Measurements from ENCODE around the gene WDR37.
"Not testable (repeated sequence)": the region's sequence is repeated elsewhere in the genome, so short reads cannot be mapped to it uniquely, and the experiment has no call there.

The WDR37 gene

DNA sequence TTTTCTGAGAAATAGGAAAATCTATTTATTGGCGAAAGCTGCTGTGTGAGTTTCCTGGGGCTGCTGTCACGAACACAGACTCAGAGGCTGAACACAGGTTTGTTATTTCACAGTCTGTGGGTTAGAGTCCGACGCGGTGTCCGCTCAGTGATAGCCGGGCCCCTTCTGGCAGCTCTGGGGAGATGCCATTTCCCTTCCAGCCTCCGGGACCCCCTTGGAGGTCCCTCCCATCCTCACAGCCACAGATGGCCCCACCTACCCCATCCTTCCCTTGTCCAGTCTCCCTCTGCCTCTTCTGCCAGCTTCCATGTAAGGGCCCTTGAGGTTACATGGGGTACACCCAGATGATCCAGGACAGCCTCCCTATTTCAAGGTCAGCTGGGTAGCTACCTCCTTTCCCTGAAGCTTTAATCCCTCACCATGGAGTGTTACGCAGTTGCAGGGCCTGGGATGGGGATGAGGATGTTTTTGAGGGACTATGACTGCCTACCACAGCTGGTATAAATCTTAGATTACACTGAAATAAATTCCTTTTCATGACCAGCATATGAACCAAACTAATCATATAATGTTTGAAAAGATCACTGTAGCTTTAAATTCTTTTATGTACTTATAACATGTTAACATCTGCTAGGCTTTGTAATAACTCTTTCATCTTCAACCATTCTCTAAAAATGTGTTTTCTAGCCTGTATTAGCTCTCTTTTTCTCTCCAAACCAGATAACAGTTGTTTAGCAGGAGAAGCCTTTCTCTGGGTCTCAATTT, 98.5 kb downstream of the WDR37 start:
- H3K36me3 ChIP-seq (ENCODE audit: control insufficient read depth in 1 of 2, insufficient read depth in 2 of 2, low read length in 2 of 2): no peaks in the 10 kb centered on the region
- H3K9ac ChIP-seq (ENCODE audit: low read depth in 1 of 2, low read length in 2 of 2): no peak overlapping the region
- peaks cover 0 to 3% of the 10 kb centered on the region in 2 donors for H3K27me3 ChIP-seq (ENCODE audit: control insufficient read depth in 1 of 2, insufficient read depth in 2 of 2, low read length in 2 of 2)
- no peaks in the 10 kb centered on the region for H3K9me3 ChIP-seq (ENCODE audit: control insufficient read depth in 1 of 2, low read length in 2 of 2)
- peaks cover 0 to 9% of the 10 kb centered on the region in 2 donors for H3K4me1 ChIP-seq (ENCODE audit: control insufficient read depth in 1 of 2, insufficient read depth in 2 of 2, low read length in 2 of 2)
- H3K4me3 ChIP-seq (ENCODE audit: low read depth in 1 of 2, low read length in 2 of 2): no peak overlapping the region
- no peak overlapping the region for H3K27ac ChIP-seq (ENCODE audit: low read depth, low read length)

DNA sequence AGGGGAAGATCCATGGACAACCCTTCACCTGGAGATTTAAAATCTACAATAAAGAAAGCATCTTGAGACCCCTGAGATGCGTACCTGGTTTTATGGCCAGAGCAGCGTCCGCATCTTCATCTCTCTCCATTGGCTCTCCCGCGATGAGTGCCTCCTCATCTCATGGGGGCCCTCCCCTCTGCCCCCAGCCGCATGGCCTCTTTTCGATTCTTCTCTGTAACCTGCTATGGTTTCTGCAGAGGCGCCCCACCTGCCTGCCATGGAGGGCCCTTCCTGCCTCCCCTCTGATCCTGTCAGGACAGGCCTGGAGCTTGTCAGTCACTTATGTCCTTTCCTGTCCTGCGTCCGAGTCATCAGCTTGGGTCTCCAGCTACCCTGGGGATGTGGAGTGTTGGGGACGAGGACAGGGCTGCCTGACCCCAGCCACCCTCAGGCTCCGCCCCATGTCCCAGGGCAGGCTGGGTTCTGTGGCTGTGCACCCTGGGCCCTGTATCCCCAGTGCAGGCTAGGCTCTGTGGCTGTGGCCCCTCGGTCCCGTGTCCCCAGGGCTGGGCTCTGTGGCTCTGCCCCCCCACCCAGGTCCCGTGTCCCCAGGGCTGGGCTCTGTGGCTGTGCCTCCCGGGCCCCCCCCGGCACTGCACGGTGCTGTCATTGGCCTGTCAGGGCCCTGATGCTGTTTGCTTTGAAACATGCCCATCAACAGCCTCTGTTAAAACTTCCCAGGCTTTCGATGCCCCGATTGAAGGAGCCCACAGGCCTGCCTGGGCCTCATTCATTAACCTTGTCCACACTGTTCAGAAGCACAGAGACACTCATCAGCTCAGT, 99.8 kb downstream of the WDR37 start:
- Histone ChIP-seq H3K9me3 (ENCODE audit: control insufficient read depth in 1 of 2, low read length in 2 of 2) (no peaks in the 10 kb centered on the region), H3K4me1 (ENCODE audit: control insufficient read depth in 1 of 2, insufficient read depth in 2 of 2, low read length in 2 of 2) (no peaks in the 10 kb centered on the region), H3K27ac (ENCODE audit: low read depth, low read length) (no peak overlapping the region), H3K4me3 (ENCODE audit: low read depth in 1 of 2, low read length in 2 of 2) (no peak overlapping the region), H3K36me3 (ENCODE audit: control insufficient read depth in 1 of 2, insufficient read depth in 2 of 2, low read length in 2 of 2) (no peaks in the 10 kb centered on the region), H3K9ac (ENCODE audit: low read depth in 1 of 2, low read length in 2 of 2) (no peak overlapping the region), H3K27me3 (ENCODE audit: control insufficient read depth in 1 of 2, insufficient read depth in 2 of 2, low read length in 2 of 2) (peaks cover 0 to 3% of the 10 kb centered on the region in 2 donors)

DNA sequence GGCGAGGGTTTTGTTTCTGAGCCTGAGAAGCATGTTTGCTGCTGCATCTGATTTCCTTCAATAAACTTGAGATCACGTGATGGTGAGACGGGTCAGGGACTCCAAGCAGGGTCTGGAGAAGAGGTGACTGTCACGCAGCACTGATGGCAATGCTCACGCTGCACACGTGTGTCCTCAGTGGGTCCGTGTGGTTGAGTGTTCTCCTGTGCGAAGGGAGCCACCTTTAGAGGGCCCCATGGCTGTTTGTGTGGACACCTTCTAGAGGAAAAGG, 100.4 kb downstream of the WDR37 start:
- Histone ChIP-seq H3K27me3 (ENCODE audit: control insufficient read depth in 1 of 2, insufficient read depth in 2 of 2, low read length in 2 of 2) (peaks cover 0 to 3% of the 10 kb centered on the region in 2 donors), H3K4me1 (ENCODE audit: control insufficient read depth in 1 of 2, insufficient read depth in 2 of 2, low read length in 2 of 2) (no peaks in the 10 kb centered on the region), H3K9me3 (ENCODE audit: control insufficient read depth in 1 of 2, low read length in 2 of 2) (no peaks in the 10 kb centered on the region), H3K36me3 (ENCODE audit: control insufficient read depth in 1 of 2, insufficient read depth in 2 of 2, low read length in 2 of 2) (no peaks in the 10 kb centered on the region), H3K4me3 (ENCODE audit: low read depth in 1 of 2, low read length in 2 of 2) (no peak overlapping the region), H3K27ac (ENCODE audit: low read depth, low read length) (no peak overlapping the region), H3K9ac (ENCODE audit: low read depth in 1 of 2, low read length in 2 of 2) (no peak overlapping the region)

DNA sequence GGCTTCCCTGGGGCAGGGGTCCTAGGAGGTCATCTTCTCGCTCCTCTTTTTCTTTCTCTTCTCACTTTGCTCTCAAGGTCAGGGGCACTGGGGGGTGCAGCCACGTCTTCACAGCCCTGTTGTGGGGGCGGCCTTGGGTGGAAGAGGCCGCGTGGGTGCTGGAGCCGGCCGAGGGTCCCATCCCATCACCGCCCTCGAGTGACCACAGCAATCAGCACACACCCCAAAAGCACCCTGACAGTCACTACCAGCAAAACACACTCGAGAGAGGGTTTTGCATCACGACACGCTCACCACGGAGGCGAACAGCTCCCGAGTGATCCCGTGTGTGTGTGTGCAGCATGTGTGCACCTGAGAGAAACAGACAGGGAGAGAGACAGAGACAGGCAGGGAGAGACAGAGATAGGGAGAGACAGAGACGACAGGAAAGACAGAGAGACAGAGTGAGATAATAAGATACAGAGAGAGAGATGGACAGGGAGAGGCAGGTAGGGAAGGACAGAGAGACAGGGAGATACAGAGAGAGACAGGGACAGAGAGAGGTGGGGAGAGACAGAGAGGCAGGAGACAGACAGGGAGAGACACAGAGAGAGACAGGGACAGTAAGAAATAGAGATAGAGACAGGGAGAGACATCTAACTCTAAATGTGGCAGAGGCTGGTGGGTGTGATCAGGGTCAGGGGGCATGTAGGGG, 100.9 kb downstream of the WDR37 start:
- Histone ChIP-seq H3K27ac (ENCODE audit: low read depth, low read length) (no peak overlapping the region), H3K27me3 (ENCODE audit: control insufficient read depth in 1 of 2, insufficient read depth in 2 of 2, low read length in 2 of 2) (peaks cover 0 to 3% of the 10 kb centered on the region in 2 donors), H3K4me1 (ENCODE audit: control insufficient read depth in 1 of 2, insufficient read depth in 2 of 2, low read length in 2 of 2) (peaks cover 0 to 2% of the 10 kb centered on the region in 2 donors), H3K36me3 (ENCODE audit: control insufficient read depth in 1 of 2, insufficient read depth in 2 of 2, low read length in 2 of 2) (no peaks in the 10 kb centered on the region), H3K9ac (ENCODE audit: low read depth in 1 of 2, low read length in 2 of 2) (no peak overlapping the region), H3K9me3 (ENCODE audit: control insufficient read depth in 1 of 2, low read length in 2 of 2) (no peaks in the 10 kb centered on the region), H3K4me3 (ENCODE audit: low read depth in 1 of 2, low read length in 2 of 2) (no peak overlapping the region)

DNA sequence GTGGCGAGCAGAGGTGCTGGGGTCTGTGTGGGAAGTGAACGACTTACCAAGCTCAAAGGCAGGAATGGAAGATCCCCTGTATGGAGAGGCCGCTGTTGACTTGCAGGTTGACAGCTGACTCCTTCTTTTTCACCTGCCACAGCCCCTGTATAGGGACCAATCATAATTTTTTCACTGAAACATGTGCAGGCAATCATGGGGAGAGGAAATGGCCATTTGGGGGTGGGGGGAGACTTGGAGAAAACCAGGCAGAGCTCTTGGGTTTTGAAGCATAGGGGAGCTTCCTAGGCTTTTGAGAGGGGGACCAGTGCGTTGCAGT, 101.4 kb downstream of the WDR37 start:
- Histone ChIP-seq H3K27ac (ENCODE audit: low read depth, low read length) (no peak overlapping the region), H3K9me3 (ENCODE audit: control insufficient read depth in 1 of 2, low read length in 2 of 2) (no peaks in the 10 kb centered on the region), H3K9ac (ENCODE audit: low read depth in 1 of 2, low read length in 2 of 2) (no peak overlapping the region), H3K27me3 (ENCODE audit: control insufficient read depth in 1 of 2, insufficient read depth in 2 of 2, low read length in 2 of 2) (peaks cover 0 to 3% of the 10 kb centered on the region in 2 donors), H3K4me1 (ENCODE audit: control insufficient read depth in 1 of 2, insufficient read depth in 2 of 2, low read length in 2 of 2) (peaks cover 0 to 7% of the 10 kb centered on the region in 2 donors), H3K4me3 (ENCODE audit: low read depth in 1 of 2, low read length in 2 of 2) (no peak overlapping the region), H3K36me3 (ENCODE audit: control insufficient read depth in 1 of 2, insufficient read depth in 2 of 2, low read length in 2 of 2) (no peaks in the 10 kb centered on the region)

DNA sequence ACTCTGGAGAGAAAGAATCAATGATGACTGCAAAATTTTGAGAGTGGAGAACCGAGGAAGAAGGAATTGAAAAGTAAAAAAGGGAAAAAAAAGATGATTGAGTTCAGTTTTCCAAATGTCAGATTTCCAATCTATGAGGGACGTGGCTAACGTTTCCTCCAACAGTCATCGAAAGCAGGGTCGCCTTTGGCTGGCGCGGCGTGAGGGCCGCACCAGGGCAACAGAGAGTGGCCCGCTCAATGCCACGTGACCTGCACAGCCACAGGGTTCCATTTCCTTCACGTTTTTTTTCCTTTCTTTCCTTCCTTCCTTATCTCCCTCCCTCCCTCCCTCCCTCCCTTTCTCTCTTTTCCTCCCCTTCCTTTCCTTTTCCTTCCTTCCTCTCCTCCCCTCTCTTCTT, 101.9 kb downstream of the WDR37 start:
- Histone ChIP-seq H3K4me3 (ENCODE audit: low read depth in 1 of 2, low read length in 2 of 2) (no peak overlapping the region), H3K9me3 (ENCODE audit: control insufficient read depth in 1 of 2, low read length in 2 of 2) (no peaks in the 10 kb centered on the region), H3K27ac (ENCODE audit: low read depth, low read length) (no peak overlapping the region), H3K9ac (ENCODE audit: low read depth in 1 of 2, low read length in 2 of 2) (no peak overlapping the region), H3K27me3 (ENCODE audit: control insufficient read depth in 1 of 2, insufficient read depth in 2 of 2, low read length in 2 of 2) (peaks cover 0 to 3% of the 10 kb centered on the region in 2 donors), H3K36me3 (ENCODE audit: control insufficient read depth in 1 of 2, insufficient read depth in 2 of 2, low read length in 2 of 2) (no peaks in the 10 kb centered on the region), H3K4me1 (ENCODE audit: control insufficient read depth in 1 of 2, insufficient read depth in 2 of 2, low read length in 2 of 2) (peaks cover 0 to 7% of the 10 kb centered on the region in 2 donors)

DNA sequence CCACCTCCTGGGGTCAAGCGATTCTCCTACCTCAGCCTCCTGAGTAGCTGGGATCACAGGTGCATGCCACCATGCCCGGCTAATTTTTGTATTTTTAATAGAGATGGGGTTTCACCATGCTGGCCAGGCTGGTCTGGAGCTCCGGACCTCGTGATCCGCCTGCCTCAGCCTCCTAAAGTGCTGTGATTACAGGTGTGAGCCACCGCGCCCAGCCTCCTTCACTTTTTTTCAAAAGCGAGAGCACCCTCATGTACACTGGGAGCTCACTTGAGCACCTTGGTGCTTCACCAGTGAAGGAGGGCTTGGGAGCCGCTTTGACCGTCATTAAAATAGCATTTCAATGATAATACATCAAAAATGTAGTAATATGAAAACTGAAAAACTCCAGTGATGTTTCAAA, 102.4 kb downstream of the WDR37 start:
- H3K27ac ChIP-seq (ENCODE audit: low read depth, low read length); H3K4me3 ChIP-seq (ENCODE audit: low read depth in 1 of 2, low read length in 2 of 2); H3K4me1 ChIP-seq (ENCODE audit: control insufficient read depth in 1 of 2, insufficient read depth in 2 of 2, low read length in 2 of 2); H3K36me3 ChIP-seq (ENCODE audit: control insufficient read depth in 1 of 2, insufficient read depth in 2 of 2, low read length in 2 of 2); H3K9ac ChIP-seq (ENCODE audit: low read depth in 1 of 2, low read length in 2 of 2); H3K27me3 ChIP-seq (ENCODE audit: control insufficient read depth in 1 of 2, insufficient read depth in 2 of 2, low read length in 2 of 2); H3K9me3 ChIP-seq (ENCODE audit: control insufficient read depth in 1 of 2, low read length in 2 of 2): not testable (repeated sequence)

DNA sequence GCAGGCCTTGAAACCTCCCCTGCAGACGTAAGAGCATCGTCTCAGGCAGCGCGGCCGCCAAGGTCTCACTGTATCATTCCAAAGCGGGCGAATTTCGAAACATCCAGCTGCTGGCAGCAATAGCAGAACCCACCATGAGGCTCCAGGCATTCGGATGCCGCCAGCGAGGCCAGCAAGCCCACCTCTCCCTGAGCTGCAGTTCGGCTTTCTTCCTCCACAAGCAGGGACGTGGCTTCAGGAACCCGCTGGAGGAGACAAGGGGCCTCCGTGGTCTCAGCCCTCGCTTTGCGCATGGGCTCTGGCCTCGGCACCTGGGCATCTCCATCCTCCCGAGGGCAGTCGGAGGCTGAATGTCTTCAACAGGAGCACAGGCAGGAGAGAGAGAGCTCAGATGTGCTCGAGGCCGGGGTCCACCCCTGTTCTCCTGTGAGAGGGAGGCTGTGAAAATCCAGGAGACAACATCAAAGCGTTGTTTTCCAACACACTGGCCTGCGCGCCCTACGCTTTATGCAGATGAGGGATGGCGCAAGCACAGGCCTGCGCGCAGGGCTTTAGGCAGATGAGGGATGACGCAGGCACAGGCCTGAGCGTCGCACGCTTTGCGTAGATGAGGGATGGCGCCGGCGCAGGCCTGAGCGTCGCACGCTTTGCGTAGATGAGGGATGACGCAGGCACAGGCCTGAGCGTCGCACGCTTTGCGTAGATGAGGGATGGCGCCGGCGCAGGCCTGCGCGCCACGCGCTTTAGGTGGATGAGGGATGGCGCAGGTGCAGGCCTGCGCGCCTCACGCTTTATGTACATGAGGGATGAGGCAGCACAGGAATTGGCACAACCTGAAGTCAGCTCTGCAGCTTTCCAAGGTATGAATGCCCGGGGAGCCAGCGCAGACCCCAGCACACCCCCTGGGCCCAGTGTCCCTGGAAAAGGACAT, 103.2 kb downstream of the WDR37 start:
- no peaks in the 10 kb centered on the region for H3K9me3 ChIP-seq (ENCODE audit: control insufficient read depth in 1 of 2, low read length in 2 of 2)
- no peaks in the 10 kb centered on the region for H3K36me3 ChIP-seq (ENCODE audit: control insufficient read depth in 1 of 2, insufficient read depth in 2 of 2, low read length in 2 of 2)
- no peak overlapping the region for H3K27ac ChIP-seq (ENCODE audit: low read depth, low read length)
- H3K9ac ChIP-seq (ENCODE audit: low read depth in 1 of 2, low read length in 2 of 2): no peak overlapping the region
- peaks cover 0 to 3% of the 10 kb centered on the region in 2 donors for H3K27me3 ChIP-seq (ENCODE audit: control insufficient read depth in 1 of 2, insufficient read depth in 2 of 2, low read length in 2 of 2)
- no peak overlapping the region for H3K4me3 ChIP-seq (ENCODE audit: low read depth in 1 of 2, low read length in 2 of 2)
- H3K4me1 ChIP-seq (ENCODE audit: control insufficient read depth in 1 of 2, insufficient read depth in 2 of 2, low read length in 2 of 2): peaks cover 0 to 7% of the 10 kb centered on the region in 2 donors

DNA sequence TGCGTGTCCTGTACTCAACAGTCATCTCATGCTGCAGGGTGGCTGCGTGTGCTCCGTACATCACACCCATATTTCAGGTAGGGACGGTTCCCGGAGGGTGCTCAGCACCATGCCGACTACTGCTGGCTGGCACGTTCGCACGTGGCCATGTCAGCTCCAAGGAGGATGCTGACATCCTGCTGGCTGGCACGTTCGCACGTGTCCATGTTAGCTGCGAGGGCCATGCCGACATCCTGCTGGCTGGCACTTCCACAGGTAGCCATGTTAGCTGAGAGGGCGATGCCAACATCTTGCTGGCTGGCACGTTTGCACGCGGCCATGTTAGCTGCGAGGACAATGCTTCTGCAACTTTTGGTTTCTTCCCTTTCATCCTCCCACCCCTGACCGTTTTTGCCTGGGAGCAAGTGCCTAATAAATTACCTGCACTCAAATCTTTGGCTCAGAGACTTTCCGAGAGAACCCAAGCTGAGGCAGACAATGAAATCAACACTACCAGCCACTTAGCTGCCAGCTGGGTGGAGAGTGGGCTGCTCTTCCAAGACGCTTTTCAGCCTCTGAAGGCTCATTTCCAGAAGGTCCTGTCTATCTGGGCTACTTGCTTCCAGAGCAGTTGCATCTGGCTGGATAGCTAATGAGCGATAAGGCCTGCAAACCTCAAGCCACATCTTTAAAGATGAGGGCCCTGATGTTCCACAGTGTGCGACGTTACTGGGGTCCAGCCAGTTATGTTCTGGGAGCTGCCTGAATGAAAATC, 104.6 kb downstream of the WDR37 start:
- Histone ChIP-seq H3K27me3 (ENCODE audit: control insufficient read depth in 1 of 2, insufficient read depth in 2 of 2, low read length in 2 of 2) (peaks cover 0 to 3% of the 10 kb centered on the region in 2 donors), H3K9me3 (ENCODE audit: control insufficient read depth in 1 of 2, low read length in 2 of 2) (no peaks in the 10 kb centered on the region), H3K27ac (ENCODE audit: low read depth, low read length) (no peak overlapping the region), H3K9ac (ENCODE audit: low read depth in 1 of 2, low read length in 2 of 2) (no peak overlapping the region), H3K36me3 (ENCODE audit: control insufficient read depth in 1 of 2, insufficient read depth in 2 of 2, low read length in 2 of 2) (no peaks in the 10 kb centered on the region), H3K4me3 (ENCODE audit: low read depth in 1 of 2, low read length in 2 of 2) (no peak overlapping the region), H3K4me1 (ENCODE audit: control insufficient read depth in 1 of 2, insufficient read depth in 2 of 2, low read length in 2 of 2) (peaks cover 0 to 7% of the 10 kb centered on the region in 2 donors)

Measured in duodenal mucosa (tissue), 2 donors.